Measurements from ENCODE around the gene ASAP3.

DNA sequence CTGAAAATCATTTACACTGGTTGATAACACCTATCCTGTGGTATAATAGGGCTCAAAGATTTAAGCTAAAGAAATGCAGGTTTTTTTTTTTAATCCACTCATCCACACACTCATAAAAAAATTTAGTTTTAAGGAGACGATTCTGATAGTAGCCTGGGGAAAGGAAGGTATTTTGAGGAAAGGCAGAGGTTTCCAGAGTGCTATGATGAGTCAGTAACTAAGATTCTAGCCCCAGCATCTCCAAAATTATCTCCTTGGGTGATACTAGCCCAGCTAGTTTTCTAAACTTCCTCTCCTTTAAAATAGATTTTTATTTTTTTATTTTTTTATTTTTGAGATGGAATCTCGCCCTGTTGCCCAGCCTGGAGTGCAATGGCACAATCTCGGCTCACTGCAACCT lies 20.7 kb downstream of the ASAP3 start:
- TF ChIP-seq GATA2 (IDR thresholded peaks at IDR 0.05; ENCODE audit: low read depth, low read length) (no peak), GATA3 (IDR thresholded peaks at IDR 0.05; ENCODE audit: low read depth, low read length) (no peak)

Measured in SH-SY5Y (cell line).